HG03045 (cell line): ENCODE data around the gene KIF1A.
"Not testable (repeated sequence)": the region's sequence is repeated elsewhere in the genome, so short reads cannot be mapped to it uniquely, and the experiment has no call there.

Source experiments
- ATAC-seq: cut with Tn5 transposase; IDR thresholded peaks from one replicate; pipeline ENCODE4 v1.9.1; 2021; ENCODE audit warnings: mild to moderate bottlenecking, moderate library complexity; ENCODE audit not compliant: unreplicated experiment

The KIF1A gene

DNA sequence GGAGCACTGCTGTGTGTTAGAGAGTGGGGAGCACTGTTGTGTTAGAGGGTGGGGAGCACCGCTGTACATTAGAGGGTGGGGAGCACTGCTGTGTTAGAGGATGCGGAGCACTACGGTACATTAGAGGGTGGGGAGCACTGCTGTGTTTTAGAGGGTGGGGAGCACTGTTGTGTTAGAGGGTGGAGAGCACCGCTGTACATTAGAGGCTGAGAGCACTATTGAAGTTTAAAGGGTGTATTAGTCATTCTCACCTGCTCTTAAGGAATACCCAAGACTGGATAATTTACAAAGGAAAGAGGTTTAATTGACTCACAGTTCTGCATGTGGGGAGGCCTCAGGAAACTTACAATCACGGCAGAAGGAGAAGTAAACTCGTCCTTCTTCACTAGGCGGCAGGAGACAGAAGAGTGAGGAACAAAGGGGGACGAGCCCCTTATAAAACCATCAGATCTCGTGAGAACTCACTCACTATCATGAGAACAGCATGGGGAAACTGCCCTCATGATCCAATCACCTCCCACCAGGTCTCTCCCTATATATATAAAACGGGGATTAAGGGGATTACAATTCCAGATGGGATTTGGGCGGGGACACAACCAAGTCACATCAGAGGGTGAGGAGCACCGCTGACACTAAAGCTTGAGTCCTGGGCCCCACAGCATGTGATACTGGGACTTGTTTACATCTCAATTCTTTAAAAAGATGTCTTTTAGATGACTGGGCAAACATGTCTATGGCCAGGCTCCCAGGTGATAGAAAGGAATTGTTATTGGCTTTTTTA lies 29.1 kb upstream of the KIF1A start:
- ATAC-seq = no peak

DNA sequence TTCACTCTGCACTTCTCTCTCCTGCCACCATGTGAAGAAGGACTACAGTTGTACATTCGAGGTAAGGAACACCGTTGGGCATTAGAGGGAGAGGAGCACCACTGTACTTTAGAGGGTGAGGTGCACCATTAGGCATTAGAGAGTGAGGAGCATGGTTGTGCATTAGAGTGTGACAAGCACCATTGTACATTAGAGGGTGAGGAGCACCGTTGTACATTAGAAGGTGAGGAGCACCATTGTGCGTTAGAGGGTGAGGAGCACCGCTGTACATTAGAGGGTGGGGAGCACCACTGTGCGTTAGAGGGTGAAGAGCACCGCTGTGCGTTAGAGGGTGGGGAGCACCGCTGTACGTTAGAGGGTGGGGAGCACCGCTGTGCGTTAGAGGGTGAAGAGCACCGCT lies 27.8 kb upstream of the KIF1A start:
- ATAC-seq = no peak

- no peak for ATAC-seq
Measured at GRCh38 chr2:240846873-240847595, 27.0 kb upstream of the KIF1A start.

DNA sequence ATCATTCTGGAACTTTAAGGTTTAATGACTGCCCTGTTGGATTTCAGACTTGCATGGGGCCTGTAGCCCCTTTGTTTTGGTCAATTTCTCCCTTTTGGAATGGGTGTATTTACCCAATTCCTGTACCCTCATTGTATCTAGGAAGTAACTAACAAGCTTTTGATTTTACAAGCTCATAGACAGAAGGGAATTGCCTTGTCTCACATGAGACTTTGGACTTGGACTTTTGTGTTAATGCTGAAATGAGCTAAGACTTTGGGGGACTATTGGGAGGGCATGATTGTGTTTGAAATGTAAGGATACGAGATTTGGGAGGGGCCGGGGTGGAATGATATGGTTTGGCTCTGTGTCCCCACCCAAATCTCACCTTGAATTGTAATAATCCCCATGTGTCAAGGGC lies 26.3 kb upstream of the KIF1A start:
- not testable (repeated sequence) for ATAC-seq

DNA sequence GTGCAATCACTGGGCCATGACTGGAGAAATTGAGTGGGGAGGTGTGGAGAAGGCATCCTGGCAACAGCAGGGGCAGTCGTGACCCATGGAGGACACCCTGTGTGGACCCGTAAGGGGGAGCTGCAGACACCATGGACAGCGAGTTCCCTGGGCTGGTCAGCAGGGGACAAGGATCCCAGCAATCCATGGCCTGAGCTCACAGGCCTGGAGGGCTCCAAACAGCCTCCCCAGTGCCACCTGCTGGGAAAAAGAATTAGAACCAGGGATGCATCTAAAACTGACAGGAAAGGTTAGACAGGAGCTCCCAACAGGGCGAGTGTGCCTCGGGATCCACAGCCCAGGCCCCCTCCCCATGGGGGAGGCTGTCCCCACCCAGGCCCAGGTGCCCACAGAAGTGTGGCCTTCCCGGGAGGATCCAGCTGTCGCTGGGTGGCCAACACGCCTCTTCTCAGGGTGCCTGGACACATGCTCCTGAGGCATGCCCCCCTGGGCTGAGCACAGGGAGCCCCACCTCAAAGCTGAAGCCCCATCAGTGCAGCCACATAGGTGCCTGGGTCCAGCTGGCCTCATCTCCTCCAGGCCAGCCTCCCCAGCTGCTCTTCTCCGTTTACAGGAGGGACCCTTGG lies 20.5 kb upstream of the KIF1A start:
- ATAC-seq = no peak

GRCh38 chr2:240839152-240840143 lies 19.4 kb upstream of the KIF1A start:
- no peak for ATAC-seq

- no peak for ATAC-seq
Measured at GRCh38 chr2:240837621-240838020, 17.6 kb upstream of the KIF1A start.

DNA sequence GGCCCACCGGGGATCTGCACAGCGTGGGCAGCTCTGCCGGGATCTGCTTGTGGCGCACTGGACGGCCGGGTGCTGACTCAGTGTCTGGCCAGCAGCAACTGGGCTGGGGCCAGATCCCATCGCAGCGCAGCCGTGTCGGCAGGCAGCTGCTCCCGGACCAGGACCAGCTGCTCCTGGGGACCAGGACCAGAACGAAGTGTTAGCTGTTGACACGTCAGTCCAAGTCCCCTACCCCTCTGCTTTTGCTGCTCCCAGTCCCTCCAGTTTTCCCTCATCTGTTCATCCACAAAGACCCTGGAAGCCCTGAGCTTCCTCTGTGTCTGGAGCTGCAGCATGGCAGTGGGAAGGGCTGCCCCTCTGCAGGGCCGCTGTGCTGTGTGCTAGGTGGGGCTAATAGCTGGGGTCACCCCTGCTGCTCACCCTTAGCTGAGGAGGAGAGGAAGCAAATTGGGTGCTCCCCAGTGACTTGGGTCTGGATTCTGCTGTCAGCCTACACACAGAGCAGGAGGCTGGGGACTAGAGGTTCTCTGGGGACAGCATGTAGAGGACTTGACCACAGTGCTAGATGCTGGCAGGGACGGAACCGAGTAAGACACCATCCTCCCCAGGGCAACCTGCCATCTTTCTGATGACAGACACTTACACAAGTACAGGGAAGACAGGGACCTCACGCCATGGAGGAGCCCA lies 16.9 kb upstream of the KIF1A start:
- no peak for ATAC-seq

DNA sequence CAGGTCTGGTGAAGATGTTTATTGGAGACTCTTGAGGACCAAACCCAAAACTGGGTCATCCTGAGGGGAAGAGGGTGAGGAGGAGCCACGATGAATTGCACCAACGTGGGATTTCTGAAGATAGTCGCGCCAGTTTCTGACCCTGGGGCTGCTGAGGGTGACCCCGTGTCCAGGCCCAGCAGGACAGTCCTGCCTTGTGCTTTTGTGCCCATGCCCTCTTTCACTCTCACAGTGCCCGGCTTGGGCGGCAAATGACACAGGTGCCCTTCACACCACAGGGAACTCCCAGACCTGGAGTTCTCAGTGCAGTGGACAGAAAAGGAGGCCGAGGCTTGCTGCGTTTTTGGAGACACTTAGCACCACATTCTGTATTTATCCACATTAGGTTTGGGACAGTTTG lies 15.5 kb upstream of the KIF1A start:
- no peak for ATAC-seq

DNA sequence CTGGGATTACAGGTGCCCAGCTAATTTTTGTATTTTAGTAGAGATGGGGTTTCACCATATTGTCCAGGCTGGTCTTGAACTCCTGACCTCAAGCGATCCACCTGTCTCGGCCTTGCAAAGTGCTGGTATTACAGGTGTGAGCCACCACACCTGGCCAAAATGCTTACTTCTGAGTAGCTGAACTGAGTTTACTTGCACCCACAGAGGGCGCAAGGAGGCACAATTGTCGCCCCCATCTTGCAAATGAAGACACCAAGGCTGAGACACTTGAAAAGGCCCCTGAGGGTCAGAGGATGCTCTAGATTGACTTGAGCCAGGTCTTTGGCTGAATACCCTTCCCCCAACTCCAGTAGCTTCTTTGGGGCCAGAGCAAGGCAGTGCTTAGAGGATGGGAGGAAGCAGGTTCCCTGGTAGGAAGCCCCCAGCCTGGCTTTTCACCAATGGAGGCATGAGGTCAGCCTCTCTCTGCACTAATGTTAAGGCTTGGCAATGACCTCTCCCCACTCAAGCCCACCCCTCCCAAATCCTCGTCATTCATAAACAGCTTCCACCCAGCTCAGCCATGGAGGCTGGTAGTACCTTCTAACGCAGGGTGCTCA lies 14.5 kb upstream of the KIF1A start:
- no peak for ATAC-seq

- ATAC-seq = no peak
Measured at GRCh38 chr2:240833724-240834285, 13.8 kb upstream of the KIF1A start.

GRCh38 chr2:240832921-240833494 lies 13.0 kb upstream of the KIF1A start:
- ATAC-seq = no peak

GRCh38 chr2:240832205-240832727 lies 12.2 kb upstream of the KIF1A start:
- no peak for ATAC-seq

DNA sequence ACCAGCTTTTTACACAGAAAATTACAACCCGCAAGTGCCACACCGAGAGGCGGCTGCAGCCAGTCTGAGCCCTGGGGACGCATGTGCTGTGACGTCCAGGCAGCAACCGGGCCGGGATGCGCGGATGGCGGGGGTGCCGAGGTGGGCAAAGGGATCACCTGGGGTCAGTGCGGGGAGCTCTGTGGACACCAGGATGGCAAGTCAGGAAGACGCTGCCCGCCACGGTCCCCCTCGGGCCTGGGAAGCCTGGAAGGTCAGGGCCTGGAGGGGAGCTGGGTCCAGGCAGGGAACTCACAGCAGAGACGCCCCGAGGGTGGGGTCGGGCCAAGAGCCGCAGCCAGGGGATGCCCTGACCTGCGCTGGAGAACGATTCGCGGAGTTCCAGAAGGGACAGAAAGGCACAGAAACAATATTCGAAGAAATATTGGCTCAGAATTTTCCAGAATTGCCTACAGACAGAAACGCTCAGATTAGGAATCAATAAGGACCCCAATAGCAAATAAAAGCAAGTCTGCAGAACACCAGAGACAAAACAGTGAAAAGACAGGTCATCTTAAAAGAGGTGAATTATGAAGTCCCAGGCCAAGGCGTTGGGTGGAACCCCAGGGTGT lies 11.7 kb upstream of the KIF1A start:
- ATAC-seq = no peak

GRCh38 chr2:240825476-240825875 lies 5.5 kb upstream of the KIF1A start:
- no peak for ATAC-seq

DNA sequence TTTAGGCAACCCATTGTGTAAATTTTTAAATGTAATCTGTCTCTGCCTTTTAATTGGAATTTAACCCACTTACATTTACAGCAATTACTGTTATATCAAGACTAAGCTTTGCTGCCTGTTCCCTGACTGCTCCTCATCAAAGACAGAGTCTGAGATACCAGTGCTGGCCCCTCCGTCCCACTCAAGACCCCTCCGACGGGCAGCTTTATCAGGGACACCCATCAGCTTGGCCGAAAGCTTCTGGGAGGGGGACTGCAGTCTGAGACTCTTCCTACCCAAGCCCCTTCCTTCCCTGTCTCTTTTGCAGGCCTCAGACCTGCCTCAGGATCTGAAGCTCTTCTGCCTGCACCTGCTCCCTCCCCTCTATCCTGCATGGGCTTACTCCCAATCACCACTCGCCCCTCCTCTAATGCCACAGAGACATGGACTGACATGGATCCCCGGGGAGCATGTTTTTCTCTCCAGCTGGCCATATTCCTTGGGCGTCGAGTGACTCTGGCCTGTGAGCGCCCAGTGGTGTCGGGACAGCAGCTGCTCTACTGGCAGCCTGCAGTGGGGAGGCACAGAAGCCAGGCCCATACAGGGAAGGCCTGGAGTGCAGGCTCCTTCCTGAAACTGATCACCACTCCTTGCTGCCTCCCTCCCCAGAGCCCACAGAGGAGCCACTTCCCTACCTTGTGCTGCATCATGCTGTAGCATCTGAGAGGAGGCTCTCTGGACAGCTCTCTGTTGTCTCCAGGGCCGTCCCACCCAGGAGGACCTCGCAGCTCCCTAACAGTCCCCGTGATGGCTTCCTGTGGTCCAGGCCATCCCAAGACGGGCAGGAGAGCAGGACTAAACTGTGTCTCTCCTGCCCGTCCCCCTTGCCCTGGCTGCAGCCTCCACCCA lies 3.7 kb upstream of the KIF1A start:
- no peak for ATAC-seq

DNA sequence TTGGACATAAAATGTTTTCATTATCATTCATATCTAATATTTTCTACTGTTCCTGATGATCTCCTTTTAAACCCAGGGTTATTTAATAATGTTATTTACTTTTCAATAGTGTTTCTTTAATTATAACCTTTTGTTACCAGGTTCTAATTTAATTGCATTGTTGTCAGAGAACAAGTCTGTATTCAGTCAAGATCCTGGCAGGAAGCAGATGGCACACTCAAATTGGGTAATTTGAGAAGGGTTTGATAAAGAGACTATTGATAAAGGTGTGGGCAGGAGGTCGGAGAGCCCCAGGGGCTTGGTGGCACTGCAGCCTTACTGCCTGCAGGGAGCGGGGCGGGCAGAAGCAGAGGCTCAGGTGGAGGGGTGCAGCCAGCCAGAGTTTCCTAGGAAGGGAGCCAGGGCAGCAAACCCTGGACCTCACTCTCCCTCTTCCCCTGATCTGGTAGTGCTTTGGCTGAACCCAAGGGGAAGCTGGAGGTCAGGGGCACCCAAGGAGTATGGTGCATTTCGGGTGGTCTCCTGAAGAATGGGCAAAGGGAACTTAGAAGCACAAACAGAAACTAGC lies 2.3 kb upstream of the KIF1A start:
- no peak for ATAC-seq
